Esophagus muscularis mucosa (tissue), 4 donors: ENCODE data around the gene NSD1. TPM values are rescaled to one million over a fixed set of nuclear protein-coding genes. Genes with fewer than 3 reads are reported as not detected.

Experiments
- total RNA-seq, 4 donors: library from RNA; depleted of rRNA; stranded (reverse); fragments of >200 nt; gene quantifications; one replicate each; pipeline versions ENCODE4 v1.1.0 to v1.2.1, GENCODE V29; 2016

Gene NSD1
- total RNA-seq, 4 donors from 2014 or later: 35.1 to 47.9 (median 43.7) TPM

Other genes starting within 250 kb of the NSD1 start
- gene HK3, start 234.4 kb upstream of the NSD1 start, total RNA-seq: 10 to 100 TPM in 1 of 4 donors, 1 to 10 TPM in 3; 3.8 to 11.6 (median 6.9) TPM
- 10 to 100 TPM; 34.7 to 51.1 (median 48.9) TPM for gene UIMC1, start 127.0 kb upstream of the NSD1 start, total RNA-seq
- gene ZNF346, start 111.1 kb upstream of the NSD1 start, total RNA-seq: 10 to 100 TPM; 14.4 to 22.9 (median 18.5) TPM
- gene FGFR4, start 46.9 kb upstream of the NSD1 start, total RNA-seq: 1 to 10 TPM; 2.1 to 4.5 (median 3.8) TPM
- 10 to 100 TPM; 20.0 to 35.4 (median 31.1) TPM for gene RAB24, start 169.9 kb downstream of the NSD1 start, total RNA-seq
- gene PRELID1, start 170.0 kb downstream of the NSD1 start, total RNA-seq: 10 to 100 TPM; 80.6 to 93.6 (median 88.2) TPM
- gene MXD3, start 178.1 kb downstream of the NSD1 start, total RNA-seq: 10 to 100 TPM in 1 of 4 donors, 1 to 10 TPM in 3; 2.5 to 11.2 (median 7.9) TPM
- 100 to 1,000 TPM in 3 of 4 donors, 10 to 100 TPM in 1; 95.1 to 168 (median 128) TPM for gene LMAN2, start 217.9 kb downstream of the NSD1 start, total RNA-seq
- gene RGS14, start 224.2 kb downstream of the NSD1 start, total RNA-seq: 10 to 100 TPM in 2 of 4 donors, 1 to 10 TPM in 2; 3.7 to 18.3 (median 11.9) TPM